Neuronal stem cell (in vitro differentiated cells): ENCODE data around the gene TMPO.

Experiments used
- DNase-seq: peaks from one replicate; pipeline ENCODE4 v3.0.0-alpha.2; 2013; ENCODE audit warnings: low spot score
- H2AFZ ChIP-seq: one replicate; pipeline ENCODE4 v1.6.1; 2013; ENCODE audit warnings: mild to moderate bottlenecking, low read length, inconsistent platforms
- H2AK5ac ChIP-seq: 2 replicates; pipeline ENCODE4 v1.6.1; 2013; ENCODE audit warnings: low read depth, mild to moderate bottlenecking, inconsistent platforms, low read length, moderate library complexity, mixed read lengths
- H2BK120ac ChIP-seq: 2 replicates; pipeline ENCODE4 v1.6.1; 2013; ENCODE audit warnings: low read depth, mild to moderate bottlenecking, inconsistent platforms, low read length, moderate library complexity, mixed read lengths
- H2BK12ac ChIP-seq: one replicate; pipeline ENCODE4 v1.6.1; 2013; ENCODE audit warnings: low read length, inconsistent platforms
- H2BK15ac ChIP-seq: 2 replicates; pipeline ENCODE4 v1.6.1; 2013; ENCODE audit warnings: mild to moderate bottlenecking, low read length, inconsistent platforms, mixed read lengths
- H2BK5ac ChIP-seq: one replicate; pipeline ENCODE4 v1.6.1; 2013; ENCODE audit warnings: inconsistent platforms, mild to moderate bottlenecking, low read length, moderate library complexity
- H3K14ac ChIP-seq: one replicate; pipeline ENCODE4 v1.6.1; 2013; ENCODE audit warnings: low read length, inconsistent platforms
- H3K18ac ChIP-seq: 2 replicates; pipeline ENCODE4 v1.6.1; 2013; ENCODE audit warnings: low read length, inconsistent platforms
- H3K23ac ChIP-seq: 2 replicates; pipeline ENCODE4 v1.6.1; 2013; ENCODE audit warnings: low read depth, mild to moderate bottlenecking, mixed read lengths, low read length, inconsistent platforms; ENCODE audit not compliant: poor library complexity
- H3K27ac ChIP-seq: replicated peaks from 3 replicates; pipeline ENCODE4 v1.5.1; 2013; ENCODE audit warnings: low read length, inconsistent platforms
- H3K27me3 ChIP-seq, 3 experiments: 2 replicates each; pipeline ENCODE4 v1.6.1; 2013; ENCODE audit warnings: low read length in 3 of 3, mild to moderate bottlenecking in 2 of 3, inconsistent platforms in 1 of 3, low read depth in 1 of 3, mixed read lengths in 1 of 3, moderate library complexity in 1 of 3; ENCODE audit not compliant: control insufficient read depth in 3 of 3, insufficient read depth in 3 of 3
- H3K36me3 ChIP-seq, 2 donors: replicated peaks in 1 of 2; 2 replicates each; pipeline ENCODE4 v1.6.1; 2013; ENCODE audit warnings: low read length in 2 of 2; ENCODE audit not compliant: control insufficient read depth in 2 of 2, insufficient read depth in 2 of 2
- H3K4ac ChIP-seq: 2 replicates; pipeline ENCODE4 v1.6.1; 2013; ENCODE audit warnings: inconsistent platforms, mild to moderate bottlenecking, low read length, moderate library complexity
- H3K4me1 ChIP-seq, 2 donors: 1 replicate in 1 of 2; 2 replicates in 1 of 2; pipeline ENCODE4 v1.6.1; 2013; ENCODE audit warnings: low read length in 2 of 2, low read depth in 1 of 2; ENCODE audit not compliant: control insufficient read depth in 2 of 2, insufficient read depth in 1 of 2
- H3K4me2 ChIP-seq: one replicate; pipeline ENCODE4 v1.6.1; 2013; ENCODE audit warnings: mild to moderate bottlenecking, low read length, inconsistent platforms; ENCODE audit not compliant: insufficient read depth, poor library complexity, severe bottlenecking
- H3K4me3 ChIP-seq, 2 donors: 2 replicates each; pipeline ENCODE4 v1.5.1; 2013; ENCODE audit warnings: low read length in 2 of 2, mild to moderate bottlenecking in 2 of 2, inconsistent platforms in 1 of 2, moderate library complexity in 1 of 2
- H3K79me1 ChIP-seq: one replicate; pipeline ENCODE4 v1.6.1; 2013; ENCODE audit warnings: low read depth, mild to moderate bottlenecking, inconsistent platforms, low read length, moderate library complexity
- H3K9ac ChIP-seq: one replicate; pipeline ENCODE4 v1.6.1; 2013; ENCODE audit warnings: mild to moderate bottlenecking, low read depth, low read length, inconsistent platforms; ENCODE audit not compliant: poor library complexity
- H3K9me3 ChIP-seq, 2 donors: replicated peaks in 1 of 2; 2 replicates each; pipeline versions ENCODE3 to v1.6.1; 2013; ENCODE audit warnings: low read length in 2 of 2, mild to moderate bottlenecking in 2 of 2, inconsistent platforms in 1 of 2, low read depth in 1 of 2, mixed read lengths in 1 of 2, moderate library complexity in 1 of 2; ENCODE audit not compliant: control insufficient read depth in 2 of 2, insufficient read depth in 1 of 2
- H4K8ac ChIP-seq: one replicate; pipeline ENCODE4 v1.6.1; 2013; ENCODE audit warnings: low read depth, mild to moderate bottlenecking, inconsistent platforms, low read length, moderate library complexity
- H4K91ac ChIP-seq: one replicate; pipeline ENCODE4 v1.6.1; 2013; ENCODE audit warnings: low read length, low read depth, mild to moderate bottlenecking, inconsistent platforms; ENCODE audit not compliant: poor library complexity
- WGBS, 2 donors: extraction: QIAGEN DNeasy Blood & Tissue Kit; methylation state at CpG; one replicate each; pipeline ENCODE4 v1.1.7; 2013; ENCODE audit warnings: missing lambda C conversion rate in 2 of 2, mixed read lengths in 1 of 2; ENCODE audit not compliant: insufficient read length in 2 of 2, insufficient replicate concordance in 1 of 2; ENCODE audit errors: extremely low coverage in 2 of 2; 5-methylcytosine and 5-hydroxymethylcytosine counted together

Gene TMPO

DNA sequence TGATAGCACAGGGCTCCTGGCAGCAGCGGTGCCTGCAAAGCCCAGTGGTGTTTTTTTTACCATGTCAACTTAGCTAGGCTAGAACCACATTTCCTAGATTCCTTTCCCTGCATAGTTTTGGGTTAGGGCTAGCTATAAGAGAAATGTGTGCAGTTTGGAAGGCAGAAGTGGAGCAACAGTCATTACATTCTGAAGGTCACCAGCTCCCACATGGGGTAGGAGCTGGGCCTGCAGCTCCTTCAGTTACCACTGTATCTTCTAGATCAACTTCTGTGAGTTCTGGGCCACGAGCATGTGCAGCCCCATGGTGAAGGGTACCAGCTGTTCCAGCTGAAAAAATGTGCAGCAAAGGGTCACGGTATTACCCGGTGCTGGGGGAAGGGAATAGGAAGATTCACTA is 75.8 kb downstream of the TMPO start:
- no peak overlapping the region for H2BK15ac ChIP-seq
- H3K27me3 ChIP-seq: no peaks in the 10 kb centered on the region
- no peak overlapping the region for H2BK5ac ChIP-seq
- H3K79me1 ChIP-seq: peaks cover 3% of the 10 kb centered on the region
- H3K18ac ChIP-seq: no peak overlapping the region
- no peak overlapping the region for H2AFZ ChIP-seq
- H3K9me3 ChIP-seq: no peaks in the 10 kb centered on the region
- no peak overlapping the region for H3K14ac ChIP-seq
- no peak overlapping the region for H3K23ac ChIP-seq
- no peak overlapping the region for H3K9ac ChIP-seq
- no peak overlapping the region for H3K4me3 ChIP-seq
- DNase-seq: no peak
- no peak overlapping the region for H2BK12ac ChIP-seq
- no peak overlapping the region for H3K27ac ChIP-seq
- no peak overlapping the region for H3K4me2 ChIP-seq
- no peak overlapping the region for H3K4ac ChIP-seq
- no peak overlapping the region for H4K8ac ChIP-seq
- no peak overlapping the region for H2BK120ac ChIP-seq
- no CpG with 5 or more reads among the region's 4 CpGs for WGBS, 2 donors
- peaks cover 6 to 10% of the 10 kb centered on the region in 2 donors for H3K4me1 ChIP-seq
- no peak overlapping the region for H4K91ac ChIP-seq
- H2AK5ac ChIP-seq: no peak overlapping the region
- H3K36me3 ChIP-seq: peaks cover 4 to 11% of the 10 kb centered on the region in 2 donors

- H3K4me2 ChIP-seq: peak overlapping the region; percentile 32
- no peak for DNase-seq
- no CpG with 5 or more reads among the region's 9 CpGs for whole genome bisulfite sequencing, 2 donors
Measured at GRCh38 chr12:98592825-98593322, 77.5 kb downstream of the TMPO start.

DNA sequence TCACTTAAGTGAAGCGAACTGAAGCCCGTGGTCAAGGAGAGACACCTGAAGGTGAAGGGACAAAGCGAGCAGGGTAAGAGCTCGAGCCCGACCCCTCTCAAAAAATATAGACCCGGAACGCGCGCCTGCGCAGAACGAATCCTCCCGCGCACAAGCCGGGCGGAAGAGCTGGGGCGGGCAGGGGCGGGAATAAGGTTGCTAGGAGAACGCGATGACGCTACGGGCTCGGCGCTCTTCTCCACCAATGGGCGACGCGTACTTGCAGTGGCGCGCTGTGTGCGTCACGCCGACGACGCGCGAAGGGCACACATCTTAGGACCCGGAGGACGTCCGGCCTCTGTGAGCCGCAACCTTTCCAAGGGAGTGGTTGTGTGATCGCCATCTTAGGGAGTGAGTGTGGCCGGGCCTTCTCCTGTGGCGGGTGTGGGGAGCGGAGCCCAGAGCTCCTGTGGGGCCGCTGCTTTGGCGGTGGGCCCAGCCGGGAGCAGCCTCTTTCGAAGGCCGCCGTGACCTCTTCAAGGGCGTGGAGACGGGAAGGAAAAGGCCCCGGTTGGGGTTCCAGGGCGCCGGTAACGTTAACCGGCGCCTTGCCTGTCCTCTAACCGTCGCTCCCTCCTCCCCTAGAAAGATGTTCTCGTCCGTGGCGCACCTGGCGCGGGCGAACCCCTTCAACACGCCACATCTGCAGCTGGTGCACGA is 78.1 kb downstream of the TMPO start, which contains the start of gene SLC25A3:
Gene SLC25A3 (plus strand): TSS at position 336 of the 699 bp plus-strand sequence. CDS start 293 bp downstream, at position 629.
- Histone ChIP-seq H3K23ac (peak within 1 kb of the TSS; percentile 76), H3K27me3 (no peaks in the 10 kb centered on the region), H3K9me3 (no peaks in the 10 kb centered on the region), H3K14ac (peak within 1 kb of the TSS; percentile 76), H3K18ac (peak within 1 kb of the TSS; percentile 94), H3K27ac (peak within 1 kb of the TSS; percentile 44), H2BK5ac (peak within 1 kb of the TSS; percentile 96), H3K79me1 (peaks cover 8% of the 10 kb centered on the region), H2BK15ac (no peak within 1 kb of the TSS), H3K4me2 (peak within 1 kb of the TSS; percentile 68), H2BK120ac (no peak within 1 kb of the TSS), H2AK5ac (peak within 1 kb of the TSS; percentile 92), H4K91ac (no peak within 1 kb of the TSS), H4K8ac (no peak within 1 kb of the TSS), H3K36me3 (peaks cover 13 to 34% of the 10 kb centered on the region in 2 donors), H3K4ac (peak within 1 kb of the TSS; percentile 98), H3K9ac (peak within 1 kb of the TSS; percentile 100), H3K4me1 (peaks cover 6 to 10% of the 10 kb centered on the region in 2 donors), H3K4me3 (peak within 1 kb of the TSS; percentile 98 to 99), H2BK12ac (peak within 1 kb of the TSS; percentile 18), H2AFZ (peak within 1 kb of the TSS; percentile 80)
- DNase-seq: peak; percentile 97
- no CpG with 5 or more reads among the region's 67 CpGs for WGBS, 2 donors

More at GRCh38 chr12:98592825-98593322, 77.5 kb downstream of the TMPO start:
- no peak overlapping the region for H2BK120ac ChIP-seq
- H3K9ac ChIP-seq: no peak overlapping the region
- H3K4me1 ChIP-seq: peaks cover 6 to 10% of the 10 kb centered on the region in 2 donors
- H3K27me3 ChIP-seq: no peaks in the 10 kb centered on the region
- H3K79me1 ChIP-seq: peaks cover 8% of the 10 kb centered on the region
- no peak overlapping the region for H3K18ac ChIP-seq
- peak overlapping the region; percentile 65 for H2AFZ ChIP-seq
- H3K14ac ChIP-seq: no peak overlapping the region
- H3K4ac ChIP-seq: no peak overlapping the region
- peaks cover 11 to 28% of the 10 kb centered on the region in 2 donors for H3K36me3 ChIP-seq
- H3K9me3 ChIP-seq: no peaks in the 10 kb centered on the region
- H2BK12ac ChIP-seq: no peak overlapping the region
- no peak overlapping the region for H3K27ac ChIP-seq
- H2BK5ac ChIP-seq: no peak overlapping the region
- no peak overlapping the region for H4K91ac ChIP-seq
- no peak overlapping the region for H3K23ac ChIP-seq
- no peak overlapping the region for H4K8ac ChIP-seq
- H2AK5ac ChIP-seq: no peak overlapping the region
- peak overlapping the region in 1 of 2 donors; percentile 98 for H3K4me3 ChIP-seq
- H2BK15ac ChIP-seq: no peak overlapping the region
